ENCODE measurements around the gene PTPRG. TPM values are rescaled to one million over a fixed set of nuclear protein-coding genes. Genes with fewer than 3 reads are reported as not detected.

The PTPRG gene
- total RNA-seq, 2 donors from 2014 or later = 76.5 to 108 TPM

GRCh38 chr3:61808526-61808925, 247.2 kb downstream of the PTPRG start:
- H3K9me3 Mint-ChIP-seq = no peaks in the 10 kb centered on the region
- WGBS, 2 experiments (ENCODE audit: insufficient coverage in 1 of 2, insufficient read length in 1 of 2) = 88 to 90% methylated on average over 4 to 5 of the region's 5 CpGs
- DNase-seq = no peak
- Histone ChIP-seq H3K36me3 (ENCODE audit: control insufficient read depth, insufficient read depth, low read length) (no peaks in the 10 kb centered on the region), H3K4me1 (ENCODE audit: control insufficient read depth, insufficient read depth, low read length) (peaks cover 11% of the 10 kb centered on the region), H3K27ac (ENCODE audit: low read depth, low read length) (no peak overlapping the region), H3K27me3 (ENCODE audit: control insufficient read depth, insufficient read depth, low read length, poor library complexity, severe bottlenecking) (no peaks in the 10 kb centered on the region), H3K9ac (ENCODE audit: extremely low read depth, low read length, poor library complexity, severe bottlenecking) (no peak overlapping the region), H3K4me3 (ENCODE audit: low read length) (no peak overlapping the region), H3K9me3 (ENCODE audit: control insufficient read depth, low read length) (no peaks in the 10 kb centered on the region)
- no peaks in the 10 kb centered on the region for H3K36me3 Mint-ChIP-seq (ENCODE audit: low read depth)
- H3K4me1 Mint-ChIP-seq = peaks cover 54% of the 10 kb centered on the region
- no peak overlapping the region for H3K27ac Mint-ChIP-seq
- TF ChIP-seq CTCF (conservative IDR thresholded peaks at IDR 0.05) = no peak
- no peak overlapping the region for H3K4me3 Mint-ChIP-seq
- H3K27me3 Mint-ChIP-seq (ENCODE audit: insufficient read depth) = no peaks in the 10 kb centered on the region

DNA sequence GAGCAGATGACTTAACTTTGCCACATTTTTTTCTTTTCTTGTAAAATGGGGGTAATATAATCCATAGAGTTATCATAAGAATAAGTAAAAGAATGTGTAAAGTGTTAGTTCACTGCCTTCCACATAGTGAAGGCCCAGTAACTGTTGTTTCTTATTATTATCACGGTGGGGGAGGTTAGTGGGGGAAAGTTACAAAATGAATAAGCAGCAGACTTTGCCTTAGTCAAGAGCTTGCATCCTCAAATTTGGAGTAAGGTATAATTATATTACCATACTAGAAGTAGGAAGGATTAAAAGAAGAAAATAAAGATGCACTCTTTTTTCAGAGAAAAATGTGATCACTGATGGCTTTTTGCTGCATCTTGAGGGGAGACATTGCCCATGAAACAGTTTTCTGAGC, 247.6 kb downstream of the PTPRG start:
- Mint-ChIP-seq H3K36me3 (ENCODE audit: low read depth) (no peaks in the 10 kb centered on the region), H3K27me3 (ENCODE audit: insufficient read depth) (no peaks in the 10 kb centered on the region), H3K4me3 (no peak overlapping the region), H3K9me3 (no peaks in the 10 kb centered on the region), H3K4me1 (peaks cover 49% of the 10 kb centered on the region), H3K27ac (no peak overlapping the region)
- Histone ChIP-seq H3K36me3 (ENCODE audit: control insufficient read depth, insufficient read depth, low read length) (no peaks in the 10 kb centered on the region), H3K9ac (ENCODE audit: extremely low read depth, low read length, poor library complexity, severe bottlenecking) (no peak overlapping the region), H3K4me1 (ENCODE audit: control insufficient read depth, insufficient read depth, low read length) (peaks cover 7% of the 10 kb centered on the region), H3K4me3 (ENCODE audit: low read length) (no peak overlapping the region), H3K27ac (ENCODE audit: low read depth, low read length) (no peak overlapping the region), H3K9me3 (ENCODE audit: control insufficient read depth, low read length) (no peaks in the 10 kb centered on the region), H3K27me3 (ENCODE audit: control insufficient read depth, insufficient read depth, low read length, poor library complexity, severe bottlenecking) (no peaks in the 10 kb centered on the region)
- 83% methylated on average over 1 of the region's 1 CpG; no CpG with 5 or more reads in 1 of the 2 experiments for WGBS, 2 experiments (ENCODE audit: insufficient coverage in 1 of 2, insufficient read length in 1 of 2)
- no peak for DNase-seq
- no peak for TF ChIP-seq CTCF (conservative IDR thresholded peaks at IDR 0.05)

- no peaks in the 10 kb centered on the region for H3K27me3 Mint-ChIP-seq (ENCODE audit: insufficient read depth)
- H3K4me3 Mint-ChIP-seq = no peak overlapping the region
- no peak overlapping the region for H3K27ac Mint-ChIP-seq
- Histone ChIP-seq H3K9ac (ENCODE audit: extremely low read depth, low read length, poor library complexity, severe bottlenecking) (no peak overlapping the region), H3K4me1 (ENCODE audit: control insufficient read depth, insufficient read depth, low read length) (peaks cover 4% of the 10 kb centered on the region), H3K27me3 (ENCODE audit: control insufficient read depth, insufficient read depth, low read length, poor library complexity, severe bottlenecking) (no peaks in the 10 kb centered on the region), H3K36me3 (ENCODE audit: control insufficient read depth, insufficient read depth, low read length) (no peaks in the 10 kb centered on the region), H3K9me3 (ENCODE audit: control insufficient read depth, low read length) (no peaks in the 10 kb centered on the region), H3K27ac (ENCODE audit: low read depth, low read length) (no peak overlapping the region), H3K4me3 (ENCODE audit: low read length) (no peak overlapping the region)
- H3K4me1 Mint-ChIP-seq = peaks cover 49% of the 10 kb centered on the region
- no peaks in the 10 kb centered on the region for H3K9me3 Mint-ChIP-seq
- 88 to 94% methylated on average over 1 of the region's 1 CpG for WGBS, 2 experiments (ENCODE audit: insufficient coverage in 1 of 2, insufficient read length in 1 of 2)
- DNase-seq = no peak
- no peak for TF ChIP-seq CTCF (conservative IDR thresholded peaks at IDR 0.05)
- no peaks in the 10 kb centered on the region for H3K36me3 Mint-ChIP-seq (ENCODE audit: low read depth)
Measured at GRCh38 chr3:61809879-61810278, 248.5 kb downstream of the PTPRG start.
